Keratinocyte (primary cell): ENCODE results near the gene CFAP300.

ENCODE experiments used
- CTCF ChIP-seq, 3 experiments: IDR thresholded peaks in 1 of 3; conservative IDR thresholded peaks in 1 of 3; optimal IDR thresholded peaks in 1 of 3; 2 replicates in 2 of 3; 3 replicates in 1 of 3; pipeline versions ENCODE3 to v1.5.1; 2011; ENCODE audit warnings: low read length in 3 of 3, mild to moderate bottlenecking in 3 of 3, moderate library complexity in 2 of 3, control low read depth in 1 of 3, inconsistent platforms in 1 of 3; ENCODE audit not compliant: insufficient read depth in 2 of 3; ENCODE audit errors: extremely low read depth in 1 of 3
- EZH2 ChIP-seq: IDR thresholded peaks from one replicate; pipeline ENCODE4 v1.6.1; 2012; ENCODE audit warnings: inconsistent platforms, mild to moderate bottlenecking, low read length, moderate library complexity

- no peak for TF ChIP-seq CTCF (optimal IDR thresholded peaks at IDR 0.05 in 1 of 3, IDR thresholded peaks at IDR 0.05 in 1 of 3, conservative IDR thresholded peaks at IDR 0.05 in 1 of 3; ENCODE audit: extremely low read depth in 1 of 3, insufficient read depth in 2 of 3, low read length in 3 of 3)
- no peak for TF ChIP-seq EZH2
These were observed 40.2 kb upstream of the CFAP300 start for GRCh38 chr11:102006835-102007566.
